Measurements from ENCODE around the gene DIAPH3. TPM values are rescaled to one million over a fixed set of nuclear protein-coding genes. Genes with fewer than 3 reads are reported as not detected.

The DIAPH3 gene
- total and polyA plus RNA-seq, 10 donors = 0.07 to 4.1 (median 1.4) TPM

DNA sequence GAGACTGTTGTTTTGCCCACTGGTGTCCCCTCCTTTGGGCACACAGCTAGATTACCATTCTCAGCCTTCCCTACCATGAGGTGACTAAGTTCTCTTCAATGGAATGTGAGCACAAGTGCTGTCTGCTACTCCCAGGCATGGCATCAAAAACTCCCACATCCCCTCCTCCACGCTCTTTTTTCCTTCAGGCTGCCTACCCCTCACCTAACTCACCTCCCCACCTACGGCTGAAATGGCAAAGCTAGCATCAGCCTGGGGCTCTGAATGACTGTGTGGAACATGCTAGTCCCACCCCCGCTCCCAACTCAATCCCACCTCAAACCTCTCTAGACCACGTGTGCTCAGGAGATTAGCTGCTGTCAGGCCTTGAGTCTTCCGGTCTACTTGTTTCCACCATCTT, 512.2 kb downstream of the DIAPH3 start:
- Histone ChIP-seq H3K27ac (no peak overlapping the region), H3K4me3 (no peak overlapping the region), H3K27me3 (replicated peaks in 1 of 7) (no peaks in the 10 kb centered on the region), H3K36me3 (no peaks in the 10 kb centered on the region), H3K9me3 (no peaks in the 10 kb centered on the region), H3K4me1 (no peaks in the 10 kb centered on the region)
- 88 to 92% (median 89%) methylated on average over 5 of the region's 5 CpGs for WGBS, 5 donors
- TF ChIP-seq, protein P1, sequence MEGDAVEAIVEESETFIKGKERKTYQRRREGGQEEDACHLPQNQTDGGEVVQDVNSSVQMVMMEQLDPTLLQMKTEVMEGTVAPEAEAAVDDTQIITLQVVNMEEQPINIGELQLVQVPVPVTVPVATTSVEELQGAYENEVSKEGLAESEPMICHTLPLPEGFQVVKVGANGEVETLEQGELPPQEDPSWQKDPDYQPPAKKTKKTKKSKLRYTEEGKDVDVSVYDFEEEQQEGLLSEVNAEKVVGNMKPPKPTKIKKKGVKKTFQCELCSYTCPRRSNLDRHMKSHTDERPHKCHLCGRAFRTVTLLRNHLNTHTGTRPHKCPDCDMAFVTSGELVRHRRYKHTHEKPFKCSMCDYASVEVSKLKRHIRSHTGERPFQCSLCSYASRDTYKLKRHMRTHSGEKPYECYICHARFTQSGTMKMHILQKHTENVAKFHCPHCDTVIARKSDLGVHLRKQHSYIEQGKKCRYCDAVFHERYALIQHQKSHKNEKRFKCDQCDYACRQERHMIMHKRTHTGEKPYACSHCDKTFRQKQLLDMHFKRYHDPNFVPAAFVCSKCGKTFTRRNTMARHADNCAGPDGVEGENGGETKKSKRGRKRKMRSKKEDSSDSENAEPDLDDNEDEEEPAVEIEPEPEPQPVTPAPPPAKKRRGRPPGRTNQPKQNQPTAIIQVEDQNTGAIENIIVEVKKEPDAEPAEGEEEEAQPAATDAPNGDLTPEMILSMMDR (IDR thresholded peaks at IDR 0.05 in 8 of 11, conservative IDR thresholded peaks at IDR 0.05 in 3 of 11) = no peak
- TF ChIP-seq POLR2A (IDR thresholded peaks at IDR 0.05) (no peak), POLR2AphosphoS5 (IDR thresholded peaks at IDR 0.05) (no peak)
- intact Hi-C loops (cut with DNase I; ENCODE audit: low total_unique reads) = no loop called here
- no peak for DNase-seq

DNA sequence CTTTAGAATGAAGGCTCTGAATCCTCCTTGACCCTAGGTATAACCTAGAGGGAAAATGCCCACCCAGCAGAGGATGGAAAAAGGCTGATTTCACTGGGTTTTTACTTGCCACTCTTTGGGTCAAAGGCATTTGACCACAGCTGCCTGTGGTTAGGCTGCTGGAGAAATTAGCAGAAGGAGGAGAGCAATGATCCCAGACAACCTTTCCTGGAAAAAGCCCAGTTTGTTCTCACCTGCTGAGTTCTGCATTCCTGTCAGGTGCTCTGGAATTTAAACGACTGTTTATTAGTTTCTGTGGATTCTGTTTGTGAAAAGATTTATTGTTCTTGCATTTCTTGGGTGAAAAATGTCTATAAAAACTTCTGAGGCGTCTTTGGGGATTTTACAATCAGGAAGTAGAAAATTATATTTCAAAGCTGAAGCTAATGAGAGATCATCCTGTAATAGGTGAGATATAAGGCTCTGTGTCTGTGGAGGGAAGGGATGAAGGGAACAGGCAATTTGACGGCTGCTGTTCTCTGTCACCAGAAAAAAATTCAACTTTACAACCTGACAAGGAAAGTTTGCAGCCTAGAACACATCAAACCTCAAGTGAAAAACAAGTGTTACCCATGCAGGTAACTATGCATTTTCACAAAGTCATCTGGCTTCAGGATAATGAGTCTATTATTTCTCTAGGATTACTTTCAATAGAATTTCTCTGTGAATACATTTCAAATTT, 519.7 kb downstream of the DIAPH3 start:
- 26 to 56% (median 30%) methylated on average over 3 of the region's 3 CpGs for WGBS, 5 donors
- Histone ChIP-seq H3K4me3 (no peak overlapping the region), H3K36me3 (no peaks in the 10 kb centered on the region), H3K27me3 (replicated peaks in 1 of 7) (no peaks in the 10 kb centered on the region), H3K27ac (peak overlapping the region in 7 of 8 donors; percentile 2 to 68 (median 42)), H3K9me3 (no peaks in the 10 kb centered on the region), H3K4me1 (peaks cover 0 to 9% (median 1%) of the 10 kb centered on the region in 6 donors)
- no peak for TF ChIP-seq POLR2AphosphoS5 (IDR thresholded peaks at IDR 0.05)
- no peak for TF ChIP-seq POLR2A (IDR thresholded peaks at IDR 0.05)
- TF ChIP-seq, protein P1 (IDR thresholded peaks at IDR 0.05 in 8 of 11, conservative IDR thresholded peaks at IDR 0.05 in 3 of 11) = no peak
- intact Hi-C loops (cut with DNase I; ENCODE audit: low total_unique reads) = no loop called here
- DNase-seq = no peak

DNA sequence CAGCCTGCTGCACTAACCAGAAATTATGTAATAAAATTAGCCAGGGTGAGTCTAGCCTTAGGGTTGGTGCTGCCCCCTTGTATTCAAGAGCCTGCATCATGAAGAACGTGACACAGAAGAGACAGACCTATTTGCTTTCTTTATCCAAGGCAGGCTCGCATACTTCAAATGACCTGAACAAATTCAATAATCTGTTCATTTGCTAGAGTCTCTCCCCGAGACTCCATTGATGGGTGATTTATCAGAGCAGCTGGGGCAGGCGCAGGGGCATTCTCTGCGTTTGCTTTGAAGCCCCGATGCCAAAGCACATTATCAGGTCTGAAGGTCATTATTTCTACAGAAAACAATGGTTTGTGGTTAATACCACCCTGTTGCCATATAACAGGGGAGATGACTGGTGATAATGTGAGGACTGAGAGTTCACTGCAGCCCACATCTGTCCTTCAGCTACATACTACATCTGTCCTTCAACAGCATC, 520.3 kb downstream of the DIAPH3 start:
- Histone ChIP-seq H3K4me3 (no peak overlapping the region), H3K27me3 (replicated peaks in 1 of 7) (no peaks in the 10 kb centered on the region), H3K9me3 (no peaks in the 10 kb centered on the region), H3K36me3 (no peaks in the 10 kb centered on the region), H3K27ac (peak overlapping the region in 7 of 8 donors; percentile 2 to 68 (median 51)), H3K4me1 (peaks cover 0 to 9% (median 1%) of the 10 kb centered on the region in 6 donors)
- 72 to 89% (median 73%) methylated on average over 6 of the region's 6 CpGs for WGBS, 5 donors
- peak in 1 of 3 donors; percentile 41 for TF ChIP-seq POLR2AphosphoS5 (IDR thresholded peaks at IDR 0.05)
- TF ChIP-seq, protein P1 (IDR thresholded peaks at IDR 0.05 in 8 of 11, conservative IDR thresholded peaks at IDR 0.05 in 3 of 11) = no peak
- no peak for DNase-seq
- intact Hi-C loops (cut with DNase I; ENCODE audit: low total_unique reads) = no loop called here

DNA sequence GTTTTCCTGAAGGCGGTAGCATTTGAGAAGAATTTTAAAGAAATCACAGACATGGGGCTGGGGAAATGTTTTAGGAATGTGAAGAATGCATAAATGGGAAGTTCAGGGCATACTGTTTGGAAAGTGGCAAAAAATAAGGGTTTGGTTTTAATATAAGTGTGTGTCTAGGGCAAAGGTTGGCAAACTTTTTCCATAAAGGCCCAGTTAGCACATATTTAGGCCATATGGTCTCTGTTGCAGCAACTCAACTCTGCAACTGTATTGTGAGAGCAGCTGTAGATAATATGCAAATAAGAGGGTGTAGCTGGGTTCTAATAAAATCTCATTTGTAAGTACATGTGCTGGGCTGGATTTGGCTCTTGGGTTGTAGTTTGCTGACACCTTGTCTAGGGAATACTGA, 521.9 kb downstream of the DIAPH3 start:
- DNase-seq = no peak
- no peaks in the 10 kb centered on the region for H3K9me3 ChIP-seq
- H3K4me1 ChIP-seq = peaks cover 0 to 9% (median 1%) of the 10 kb centered on the region in 6 donors
- H3K27ac ChIP-seq = no peak overlapping the region
- H3K4me3 ChIP-seq = no peak overlapping the region
- intact Hi-C loops (cut with DNase I; ENCODE audit: low total_unique reads) = no loop called here
- H3K36me3 ChIP-seq = no peaks in the 10 kb centered on the region
- 84 to 88% (median 87%) methylated on average over 1 of the region's 1 CpG for WGBS, 5 donors
- no peaks in the 10 kb centered on the region for H3K27me3 ChIP-seq (replicated peaks in 1 of 7)
- TF ChIP-seq, protein P1 (IDR thresholded peaks at IDR 0.05 in 8 of 11, conservative IDR thresholded peaks at IDR 0.05 in 3 of 11) = no peak
- TF ChIP-seq POLR2AphosphoS5 (IDR thresholded peaks at IDR 0.05) = no peak
- TF ChIP-seq POLR2A (IDR thresholded peaks at IDR 0.05) = no peak

Measured in spleen (tissue), 11 donors.